ENCODE measurements around the gene CCDC6.

The CCDC6 gene

DNA sequence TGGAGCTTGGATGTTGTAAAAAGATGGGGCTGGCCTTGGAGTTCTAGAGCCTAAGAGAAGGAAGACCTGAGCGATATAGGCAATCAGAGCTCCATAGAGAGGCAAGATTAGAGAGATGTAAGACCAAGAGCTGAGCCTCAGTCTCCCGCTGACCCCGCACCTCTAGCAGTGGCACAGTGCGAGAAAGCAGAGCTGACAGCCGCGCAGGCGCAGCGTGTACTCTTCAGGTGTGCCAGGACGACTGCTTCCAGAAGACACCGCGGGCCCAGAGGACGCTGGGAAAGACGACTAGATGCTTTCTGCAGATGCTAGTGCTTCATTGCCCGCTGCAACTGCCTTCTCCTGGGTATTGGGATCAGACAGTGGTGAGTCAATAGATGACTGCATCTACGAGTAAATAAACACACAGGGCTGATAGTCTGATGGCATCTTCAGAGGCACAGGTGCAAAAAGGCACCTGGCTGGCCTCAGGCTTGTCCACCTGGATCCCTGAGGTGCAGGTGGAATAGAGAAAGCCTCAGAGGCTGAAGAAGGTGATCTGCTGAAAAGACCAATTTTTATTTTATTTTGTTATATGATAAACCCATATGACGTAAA is 38.1 kb upstream of the CCDC6 start:
- Histone ChIP-seq H3K36me3 (ENCODE audit: insufficient read depth, low read length) (no peaks in the 10 kb centered on the region), H3K4me1 (ENCODE audit: insufficient read depth, low read length, severe bottlenecking) (no peaks in the 10 kb centered on the region), H3K9ac (ENCODE audit: low read length) (no peak overlapping the region), H3F3A (ENCODE audit: insufficient read depth, low read length) (no peaks in the 10 kb centered on the region), H3K4me2 (ENCODE audit: low read length) (no peak overlapping the region), H3K9me3 (ENCODE audit: low read length) (no peaks in the 10 kb centered on the region), H3K27me3 (ENCODE audit: insufficient read depth, low read length) (no peaks in the 10 kb centered on the region), H3K4me3 (ENCODE audit: low read depth, low read length, poor library complexity, severe bottlenecking) (no peak overlapping the region), H2AFZ (ENCODE audit: low read length) (no peak overlapping the region), H3K9me2 (ENCODE audit: low read depth, low read length) (no peaks in the 10 kb centered on the region), H3K27ac (ENCODE audit: low read depth, low read length, poor library complexity, severe bottlenecking) (no peak overlapping the region), H4K20me1 (ENCODE audit: insufficient read depth, low read length) (no peaks in the 10 kb centered on the region), H3K79me2 (ENCODE audit: insufficient read depth, low read length) (no peaks in the 10 kb centered on the region)
- TF ChIP-seq EZH2 (IDR thresholded peaks at IDR 0.05; ENCODE audit: borderline replicate concordance, low read length) (no peak), CTCF (IDR thresholded peaks at IDR 0.05; ENCODE audit: low read length) (no peak)

- Histone ChIP-seq H2AFZ (ENCODE audit: low read length) (no peak overlapping the region), H3K9me3 (ENCODE audit: low read length) (no peaks in the 10 kb centered on the region), H3K4me1 (ENCODE audit: insufficient read depth, low read length, severe bottlenecking) (no peaks in the 10 kb centered on the region), H3K36me3 (ENCODE audit: insufficient read depth, low read length) (no peaks in the 10 kb centered on the region), H4K20me1 (ENCODE audit: insufficient read depth, low read length) (no peaks in the 10 kb centered on the region), H3K79me2 (ENCODE audit: insufficient read depth, low read length) (no peaks in the 10 kb centered on the region), H3K4me3 (ENCODE audit: low read depth, low read length, poor library complexity, severe bottlenecking) (no peak overlapping the region), H3K4me2 (ENCODE audit: low read length) (no peak overlapping the region), H3K27ac (ENCODE audit: low read depth, low read length, poor library complexity, severe bottlenecking) (no peak overlapping the region), H3K27me3 (ENCODE audit: insufficient read depth, low read length) (no peaks in the 10 kb centered on the region), H3F3A (ENCODE audit: insufficient read depth, low read length) (no peaks in the 10 kb centered on the region), H3K9me2 (ENCODE audit: low read depth, low read length) (no peaks in the 10 kb centered on the region), H3K9ac (ENCODE audit: low read length) (no peak overlapping the region)
- TF ChIP-seq EZH2 (IDR thresholded peaks at IDR 0.05; ENCODE audit: borderline replicate concordance, low read length) = no peak
- TF ChIP-seq CTCF (IDR thresholded peaks at IDR 0.05; ENCODE audit: low read length) = no peak
Observed at GRCh38 chr10:59942556-59942955, 36.2 kb upstream of the CCDC6 start.

GRCh38 chr10:59937720-59938119 is 31.4 kb upstream of the CCDC6 start:
- no peaks in the 10 kb centered on the region for H3K27me3 ChIP-seq (ENCODE audit: insufficient read depth, low read length)
- H3K79me2 ChIP-seq (ENCODE audit: insufficient read depth, low read length) = no peaks in the 10 kb centered on the region
- no peak overlapping the region for H3K4me2 ChIP-seq (ENCODE audit: low read length)
- TF ChIP-seq EZH2 (IDR thresholded peaks at IDR 0.05; ENCODE audit: borderline replicate concordance, low read length) (no peak), CTCF (IDR thresholded peaks at IDR 0.05; ENCODE audit: low read length) (no peak)
- no peaks in the 10 kb centered on the region for H4K20me1 ChIP-seq (ENCODE audit: insufficient read depth, low read length)
- no peaks in the 10 kb centered on the region for H3F3A ChIP-seq (ENCODE audit: insufficient read depth, low read length)
- no peak overlapping the region for H2AFZ ChIP-seq (ENCODE audit: low read length)
- H3K9ac ChIP-seq (ENCODE audit: low read length) = no peak overlapping the region
- no peak overlapping the region for H3K4me3 ChIP-seq (ENCODE audit: low read depth, low read length, poor library complexity, severe bottlenecking)
- H3K36me3 ChIP-seq (ENCODE audit: insufficient read depth, low read length) = no peaks in the 10 kb centered on the region
- H3K9me2 ChIP-seq (ENCODE audit: low read depth, low read length) = no peaks in the 10 kb centered on the region
- no peak overlapping the region for H3K27ac ChIP-seq (ENCODE audit: low read depth, low read length, poor library complexity, severe bottlenecking)
- H3K9me3 ChIP-seq (ENCODE audit: low read length) = no peaks in the 10 kb centered on the region
- no peaks in the 10 kb centered on the region for H3K4me1 ChIP-seq (ENCODE audit: insufficient read depth, low read length, severe bottlenecking)

Measured in OCI-LY1 (cell line).